ENCODE measurements around the gene WDR6. TPM values are rescaled to one million over a fixed set of nuclear protein-coding genes. Genes with fewer than 3 reads are reported as not detected.

WDR6 gene
- total and polyA plus RNA-seq, 10 of the 15 experiments (the other 5 are each of a cell fraction or from before 2014, with no cell fraction given), result 21.3 to 169 (median 107) TPM

GRCh38 chr3:48991851-48992545 lies 15.2 kb upstream of the WDR6 start:
- peak overlapping the region; percentile 93; the same call in 1 of the 2 replicates for H3K4me3 ChIP-seq
- no peaks in the 10 kb centered on the region for H3K36me3 ChIP-seq (ENCODE audit: control insufficient read depth in 2 of 2, insufficient read depth in 2 of 2, low read length in 1 of 2)
- peaks cover 28% of the 10 kb centered on the region for H3K79me2 ChIP-seq (ENCODE audit: control insufficient read depth, insufficient read depth, low read length)
- peaks cover 19% of the 10 kb centered on the region for H3K4me1 ChIP-seq (ENCODE audit: control insufficient read depth, insufficient read depth, low read length)
- peak overlapping the region; percentile 81 for H3K4me2 ChIP-seq (ENCODE audit: control insufficient read depth, insufficient read depth)
- no peak overlapping the region for H3K9ac ChIP-seq (ENCODE audit: control insufficient read depth, insufficient read depth, low read length)
- H3K27me3 ChIP-seq (replicated peaks in 1 of 2; ENCODE audit: control insufficient read depth in 2 of 2, insufficient read depth in 2 of 2, low read length in 1 of 2), result no peaks in the 10 kb centered on the region
- FAIRE-seq (no peak), DNase-seq (ENCODE audit: low read depth, low spot score) (no peak), ATAC-seq (no peak)
- TSS peak; percentile 57 for BruUV-seq (replicated peaks)
- RAD21 ChIA-PET (ENCODE audit: unreplicated experiment), result interaction anchor here (0.6 to 2.1 kb wide), 6 partner anchors 8 to 165 kb away, joined by 3 to 22 read pairs (median 4); partner anchors contain the start of genes NDUFAF3 and WDR6
- H4K20me1 ChIP-seq (ENCODE audit: control insufficient read depth, insufficient read depth), result no peaks in the 10 kb centered on the region
- CTCF ChIA-PET, result interaction anchor here (0.8 to 5.8 kb wide), 6 partner anchors 15 to 252 kb away, joined by 3 to 123 read pairs (median 13); partner anchors contain the start of genes IMPDH2, NDUFAF3, QRICH1 and WDR6
- POLR2A ChIA-PET, result interaction anchor here (0.5 to 6.6 kb wide), 11 partner anchors 11 to 1043 kb away, joined by 3 to 67 read pairs (median 7); partner anchors contain the start of genes IMPDH2, NDUFAF3, QRICH1 and WDR6
- no peaks in the 10 kb centered on the region for H3K9me3 ChIP-seq (replicated peaks; ENCODE audit: control insufficient read depth, insufficient read depth, low read length)
- no peak overlapping the region for H2AFZ ChIP-seq (ENCODE audit: control insufficient read depth, low read depth, low read length)
- intact Hi-C loops (cut with micrococcal nuclease; ENCODE audit: unreplicated experiment), result loop anchor here (2.0 kb wide), 2 partner anchors 15 to 29 kb away; partner anchors contain the start of gene WDR6
- H3K27ac ChIP-seq (ENCODE audit: control insufficient read depth, insufficient read depth), result no peak overlapping the region
- SMC1A ChIA-PET (ENCODE audit: uncharacterized antibody, unreplicated experiment), result interaction anchor here (1.0 to 6.1 kb wide), 3 partner anchors 16 to 100 kb away, joined by 3 to 57 read pairs (median 5); partner anchors contain the start of genes IMPDH2 and WDR6
- 70% methylated on average over 5 of the region's 5 CpGs for WGBS (ENCODE audit: insufficient coverage, insufficient replicate concordance, low lambda C conversion rate, missing lambda C conversion rate)
- in situ Hi-C loops (cut with MboI), result no loop called here
- TF ChIP-seq MTA2 (IDR thresholded peaks at IDR 0.05; ENCODE audit: low read depth) (no peak), MTA3 (IDR thresholded peaks at IDR 0.05; ENCODE audit: borderline replicate concordance, low read length) (no peak), BCLAF1 (IDR thresholded peaks at IDR 0.05) (no peak)
